GM11168 (cell line): Measurements from ENCODE around the gene INHBA.

Experiments
- in situ Hi-C: fragments of 300-500 bp; cut with MboI; formaldehyde crosslinking; loops from one replicate; pipeline ENCODE4 v1.12.0; 2022; ENCODE audit warnings: low sequenced_read_pairs; ENCODE audit not compliant: unreplicated experiment

Gene INHBA

DNA sequence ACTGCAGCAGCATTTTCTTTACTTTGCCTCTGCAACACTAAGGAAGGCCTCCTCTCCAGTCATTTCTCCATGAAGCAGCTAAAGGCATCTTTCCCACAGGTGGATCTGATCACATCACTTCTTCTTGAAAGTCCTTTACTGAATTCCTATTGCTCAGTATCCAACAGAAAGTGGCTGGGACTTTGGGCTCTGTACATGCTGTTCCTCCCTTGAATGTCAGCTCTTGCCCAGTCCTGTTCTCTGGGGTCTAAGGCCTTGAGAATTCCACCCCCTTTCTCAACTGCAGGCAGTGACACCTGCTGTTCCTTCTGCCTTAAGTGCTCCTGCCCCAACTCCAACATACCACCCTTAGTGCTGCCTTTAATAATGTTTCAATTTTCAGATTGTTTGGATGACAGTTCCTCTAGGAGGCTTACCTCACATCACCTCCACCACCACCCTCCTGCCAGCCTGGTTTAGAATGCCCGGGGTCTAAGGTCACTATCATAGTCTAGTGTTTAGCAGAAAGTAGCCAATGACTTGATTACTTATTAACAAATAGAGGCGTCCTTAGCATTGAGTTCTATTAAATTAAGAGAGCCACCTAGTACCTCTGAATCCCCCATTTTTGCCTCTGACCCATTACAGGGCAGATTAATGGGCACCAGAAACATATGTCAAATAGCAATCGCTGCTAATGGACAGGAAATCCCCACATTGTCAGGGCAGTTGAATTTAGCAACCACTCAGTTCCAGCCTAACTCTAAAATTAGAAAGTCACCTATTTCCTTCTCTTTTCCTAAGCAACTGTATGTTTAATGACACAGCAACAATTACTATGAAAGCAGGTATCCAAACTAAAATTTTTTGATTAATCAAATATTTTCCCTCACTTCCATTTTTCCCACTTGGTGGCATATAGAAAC, 11.4 kb downstream of the INHBA start:
- in situ Hi-C loops = no loop called here

DNA sequence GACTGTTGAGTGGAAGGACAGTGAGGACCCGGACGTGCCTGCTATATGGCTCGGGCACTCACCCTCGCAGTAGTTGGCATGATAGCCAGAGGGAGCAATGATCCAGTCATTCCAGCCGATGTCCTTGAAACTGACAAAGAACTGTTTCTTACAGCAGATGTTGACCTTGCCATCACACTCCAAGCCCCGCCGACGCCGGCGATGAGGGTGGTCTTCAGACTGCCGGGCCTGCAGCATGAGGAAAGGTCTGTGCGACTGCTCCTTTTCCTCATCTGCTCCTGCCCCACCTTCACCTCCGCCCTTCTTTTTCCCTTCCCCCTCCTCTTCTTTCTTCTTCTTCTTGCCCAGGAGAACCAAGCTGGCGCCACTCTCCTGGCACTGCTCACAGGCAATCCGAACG, 13.1 kb downstream of the INHBA start:
- in situ Hi-C loops = no loop called here

DNA sequence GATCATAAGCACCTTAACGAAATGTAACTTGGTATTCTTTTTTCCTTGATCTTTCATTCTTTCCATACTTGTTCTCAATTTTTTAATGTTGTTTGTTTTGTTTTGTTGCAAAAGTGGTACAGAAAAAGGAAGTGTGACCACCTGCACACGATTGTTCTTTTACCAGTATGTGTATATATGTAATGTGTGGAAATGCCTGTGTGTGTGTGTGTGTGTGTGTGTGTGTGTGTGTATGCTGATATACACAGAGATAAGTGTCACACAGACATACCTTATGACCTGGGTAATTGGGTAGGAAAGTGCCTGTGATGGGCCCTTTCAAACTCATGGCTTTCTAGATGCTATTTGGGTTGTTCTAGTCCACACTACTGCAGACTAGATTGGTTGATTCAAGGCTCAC, 14.0 kb downstream of the INHBA start:
- in situ Hi-C loops = no loop called here

DNA sequence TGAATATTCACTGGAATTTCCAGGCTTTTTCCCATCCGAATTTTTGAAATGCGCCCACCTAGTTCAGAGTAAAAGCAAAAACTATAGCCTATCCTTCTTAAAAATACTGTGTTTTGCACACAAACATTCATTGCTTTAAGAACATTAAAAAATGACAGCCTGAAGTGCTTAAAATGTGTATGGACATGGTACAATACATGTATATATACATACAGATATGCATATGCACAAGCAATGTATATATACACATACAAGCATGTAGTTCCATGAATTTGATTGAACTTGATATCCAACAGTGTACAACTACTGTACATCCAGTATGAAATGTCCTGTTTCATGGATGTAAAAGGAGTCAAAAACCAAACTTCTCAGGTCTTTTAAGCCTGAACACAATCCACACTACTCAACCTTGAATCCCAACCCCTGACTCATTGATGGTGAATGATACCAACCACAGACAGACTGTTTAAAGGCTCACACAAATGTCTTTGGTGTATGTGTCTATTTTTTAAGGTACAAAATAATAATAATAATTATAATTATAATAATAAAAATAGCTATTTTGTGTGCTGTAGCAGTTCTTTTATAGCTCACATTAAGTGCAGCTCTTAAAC, 14.8 kb downstream of the INHBA start:
- in situ Hi-C loops = no loop called here

DNA sequence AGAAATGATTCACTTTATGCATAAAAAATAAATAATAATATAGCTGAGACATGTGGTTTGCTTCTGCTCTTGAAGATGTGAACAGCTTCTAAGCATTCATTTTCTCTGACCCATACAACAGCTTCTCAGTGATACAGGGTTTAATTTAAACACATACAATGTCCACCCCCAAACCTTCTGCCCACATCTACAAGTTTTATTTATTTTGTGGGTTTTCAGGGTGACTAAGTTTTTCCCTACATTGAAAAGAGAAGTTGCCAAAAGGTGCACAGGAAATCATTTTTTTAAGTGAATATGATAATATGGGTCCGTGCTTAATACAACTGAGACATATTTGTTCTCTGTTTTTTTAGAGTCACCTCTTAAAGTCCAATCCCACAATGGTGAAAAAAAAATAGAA, 17.2 kb downstream of the INHBA start:
- in situ Hi-C loops = no loop called here

DNA sequence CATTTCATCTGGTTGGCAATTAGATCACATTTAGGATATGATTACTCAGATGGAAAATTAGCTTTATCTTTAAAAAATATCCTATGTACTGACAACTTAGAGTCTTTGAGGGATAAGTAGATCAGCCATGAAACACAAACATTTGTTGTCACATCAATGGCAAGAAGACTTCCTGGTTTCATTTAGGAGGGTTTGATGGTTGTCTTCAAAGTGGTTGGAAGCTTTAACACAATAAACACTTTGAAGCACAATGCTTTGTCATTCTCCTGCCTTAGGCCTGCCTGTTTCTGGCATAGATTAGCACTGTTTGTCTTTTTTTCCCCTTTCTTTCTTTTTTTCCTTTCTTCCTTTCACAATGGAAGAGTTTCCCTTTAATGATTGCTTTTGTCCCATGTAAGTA, 20.5 kb downstream of the INHBA start:
- in situ Hi-C loops = no loop called here

DNA sequence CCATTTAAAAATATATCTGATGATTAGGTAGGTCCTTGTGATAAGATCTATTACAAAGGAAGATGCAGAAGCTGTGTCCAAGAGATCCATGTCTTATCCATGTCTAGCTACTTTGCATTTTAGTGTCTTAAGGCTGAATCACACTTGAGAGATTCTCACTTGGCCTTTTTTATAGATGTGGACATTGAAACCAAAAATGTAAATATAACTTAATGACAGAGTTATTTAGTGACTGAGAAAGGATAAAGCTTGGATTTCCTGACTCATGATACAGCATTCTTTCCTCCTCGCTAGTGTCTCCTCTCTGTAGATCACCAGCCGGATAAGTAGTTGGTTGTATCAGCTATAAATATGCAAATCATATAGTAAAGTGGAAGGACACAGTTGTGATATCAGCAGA, 23.3 kb downstream of the INHBA start:
- in situ Hi-C loops = no loop called here

DNA sequence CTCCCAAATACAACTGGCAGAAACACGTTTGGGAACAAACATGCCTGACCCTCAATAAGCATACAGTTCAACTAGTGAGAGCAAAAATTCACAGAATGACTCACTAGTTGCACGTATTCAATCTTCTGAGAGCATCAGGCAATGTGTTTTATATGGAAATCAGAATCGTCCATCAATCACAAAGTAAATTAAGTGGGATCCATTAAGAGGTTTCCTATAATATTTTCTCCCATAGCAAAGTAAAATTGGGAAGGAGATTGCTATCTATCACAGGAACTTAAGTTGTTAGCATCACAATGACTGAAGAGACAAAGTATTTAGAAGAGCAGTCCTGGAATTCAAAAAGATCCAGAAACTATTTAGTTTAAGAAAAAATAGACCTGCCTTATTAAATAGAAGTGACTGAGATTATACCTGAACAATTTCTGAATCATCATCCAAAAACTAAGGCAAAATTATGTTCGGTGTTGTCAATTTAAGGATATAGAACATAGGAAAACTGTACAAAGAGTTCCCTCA, 28.3 kb downstream of the INHBA start:
- in situ Hi-C loops = no loop called here

DNA sequence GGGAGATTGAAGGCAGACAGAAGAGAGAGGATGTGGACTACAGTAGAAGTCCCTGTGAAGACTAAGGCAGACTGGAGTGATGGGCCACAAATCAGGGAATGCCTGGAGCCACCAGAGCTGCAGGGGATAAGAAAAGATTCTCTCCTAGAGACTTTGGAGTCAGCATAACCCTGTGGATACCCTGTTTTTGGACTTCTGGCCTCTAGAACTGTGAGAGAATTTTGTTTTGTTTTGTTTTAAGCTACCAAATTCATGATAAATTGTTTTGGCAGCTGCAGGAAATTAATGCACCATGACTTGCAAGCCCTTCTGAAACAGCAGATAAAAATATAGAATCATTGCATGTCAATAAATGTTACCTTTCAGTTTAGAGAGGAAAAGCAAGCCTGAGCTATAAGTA, 41.3 kb downstream of the INHBA start:
- in situ Hi-C loops = no loop called here

DNA sequence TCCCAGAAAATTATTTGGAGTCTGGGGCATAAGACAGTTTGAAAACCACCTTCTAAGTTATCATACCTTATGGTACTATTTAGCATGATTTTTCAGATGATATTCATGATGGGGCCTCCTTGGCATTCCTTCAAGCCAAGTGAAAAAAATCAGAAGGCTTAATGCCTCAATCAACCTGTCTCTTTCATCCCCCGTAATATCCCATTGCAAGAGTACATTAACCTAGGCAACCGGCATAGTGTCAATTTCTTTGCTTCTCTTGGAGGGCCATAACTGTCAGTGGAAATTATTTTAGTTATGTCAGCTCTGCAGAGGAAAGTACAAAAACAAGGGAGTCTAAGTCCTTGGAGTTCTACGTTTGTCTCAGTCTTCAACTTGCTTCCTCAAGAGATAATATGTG, 43.4 kb downstream of the INHBA start:
- in situ Hi-C loops = no loop called here

DNA sequence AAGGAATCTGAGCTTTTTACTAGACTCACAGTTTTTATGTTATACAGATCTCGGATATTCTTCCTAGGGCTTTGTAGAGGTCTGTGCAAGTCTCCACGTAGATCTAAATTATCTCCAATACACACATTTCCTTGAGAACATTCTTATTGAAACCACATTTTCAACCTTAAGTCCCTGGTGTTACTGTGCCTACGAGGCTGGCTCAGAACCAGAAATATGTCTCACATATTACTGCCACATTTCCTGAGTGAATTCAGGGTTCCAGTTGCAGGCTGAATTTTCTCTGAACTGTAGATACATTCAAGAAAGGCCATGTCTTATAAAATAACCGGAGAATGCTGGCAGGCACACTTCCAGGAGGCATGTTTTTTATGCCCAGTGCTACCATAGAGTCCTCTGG, 46.5 kb downstream of the INHBA start:
- in situ Hi-C loops = no loop called here

DNA sequence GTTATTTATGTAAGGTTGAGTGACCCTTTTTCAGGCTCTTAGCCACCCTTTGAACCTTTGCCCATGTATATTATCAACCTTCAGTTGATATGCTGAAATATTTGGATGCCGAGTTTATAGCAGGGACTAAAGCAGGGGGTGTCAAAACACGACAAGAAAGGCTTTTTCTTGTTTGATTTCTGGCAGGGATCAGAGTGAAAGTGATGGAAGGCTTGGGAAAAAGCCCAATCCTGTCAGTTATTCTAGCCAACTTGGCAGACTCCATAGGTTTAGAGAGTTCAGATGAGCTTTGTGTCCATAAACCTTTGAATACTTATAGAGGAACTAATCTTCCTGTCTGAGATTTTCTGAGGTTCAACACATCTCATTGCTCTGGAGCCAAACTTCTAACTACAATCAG, 47.5 kb downstream of the INHBA start:
- in situ Hi-C loops = no loop called here

DNA sequence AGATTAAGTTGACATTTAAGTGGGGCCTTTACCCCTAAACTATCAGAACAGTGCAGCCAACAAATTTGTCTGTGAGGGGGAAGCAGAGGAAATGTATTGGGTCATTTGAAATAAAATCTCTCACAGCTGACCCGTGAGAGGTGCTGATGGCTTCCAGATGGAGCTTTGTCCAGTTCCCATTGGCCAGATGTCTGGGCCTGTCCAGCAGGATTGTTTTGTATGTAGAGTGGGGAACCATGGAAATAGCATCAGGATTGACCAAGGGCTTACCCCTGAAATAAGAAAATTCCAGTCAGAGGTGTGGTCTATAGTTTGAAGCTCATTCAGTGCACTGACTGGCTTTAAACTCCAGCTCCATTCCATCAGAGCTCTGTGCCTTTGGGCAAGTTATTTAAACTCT, 50.6 kb downstream of the INHBA start:
- in situ Hi-C loops = no loop called here

DNA sequence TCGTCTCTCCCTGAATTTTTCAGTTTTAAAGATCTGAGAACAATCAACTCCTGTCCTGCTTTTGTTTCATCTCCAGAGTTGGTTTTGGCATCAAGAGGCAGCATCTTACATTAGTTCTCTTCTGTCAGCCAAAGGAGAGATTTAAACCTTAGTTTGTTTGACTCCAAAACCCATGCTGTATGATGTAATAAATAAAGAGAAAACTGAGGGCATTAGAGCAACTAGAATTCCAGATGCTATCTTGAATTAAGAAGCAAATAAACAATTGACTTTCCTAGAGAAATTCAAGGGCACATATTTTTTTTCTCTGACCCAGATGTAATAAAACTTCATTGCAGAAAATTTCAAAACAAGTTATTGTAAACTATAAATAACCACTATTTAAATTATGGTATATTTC, 54.4 kb downstream of the INHBA start:
- in situ Hi-C loops = no loop called here

DNA sequence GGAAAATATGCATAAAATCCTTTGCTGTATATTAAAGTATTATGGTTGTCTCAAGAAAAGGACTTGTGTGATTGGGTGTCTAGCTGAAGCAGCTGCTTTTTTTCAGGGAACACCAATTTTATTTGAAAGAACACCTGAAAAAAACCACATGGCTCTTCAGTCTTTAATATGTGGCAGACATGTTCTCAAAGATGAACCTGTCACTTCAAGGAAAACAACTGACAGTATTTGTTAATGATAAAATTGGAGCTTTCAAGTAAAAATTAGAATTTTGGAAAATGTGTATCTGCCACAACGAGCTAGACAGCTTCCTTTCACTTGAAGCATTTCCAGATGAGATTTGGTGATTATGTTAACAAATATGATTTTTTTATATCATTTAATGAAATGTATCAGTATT, 59.3 kb downstream of the INHBA start:
- in situ Hi-C loops = no loop called here

DNA sequence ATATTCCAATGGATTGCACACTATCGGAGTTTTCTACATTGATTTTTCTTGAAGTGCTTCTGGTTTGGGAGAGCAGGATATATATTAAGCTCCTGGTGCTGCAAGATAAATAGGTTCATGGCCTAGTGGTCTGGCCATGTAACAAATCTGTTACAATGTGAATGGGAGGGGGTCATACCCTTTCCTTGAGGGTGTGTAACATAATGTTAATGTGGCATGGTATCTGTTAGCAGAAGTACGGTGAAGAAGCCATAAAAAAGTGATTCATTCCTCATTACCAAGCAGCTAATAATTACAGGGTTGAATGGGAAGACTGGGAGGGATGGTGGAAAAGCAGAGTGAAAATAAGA, 61.2 kb downstream of the INHBA start:
- in situ Hi-C loops = no loop called here

DNA sequence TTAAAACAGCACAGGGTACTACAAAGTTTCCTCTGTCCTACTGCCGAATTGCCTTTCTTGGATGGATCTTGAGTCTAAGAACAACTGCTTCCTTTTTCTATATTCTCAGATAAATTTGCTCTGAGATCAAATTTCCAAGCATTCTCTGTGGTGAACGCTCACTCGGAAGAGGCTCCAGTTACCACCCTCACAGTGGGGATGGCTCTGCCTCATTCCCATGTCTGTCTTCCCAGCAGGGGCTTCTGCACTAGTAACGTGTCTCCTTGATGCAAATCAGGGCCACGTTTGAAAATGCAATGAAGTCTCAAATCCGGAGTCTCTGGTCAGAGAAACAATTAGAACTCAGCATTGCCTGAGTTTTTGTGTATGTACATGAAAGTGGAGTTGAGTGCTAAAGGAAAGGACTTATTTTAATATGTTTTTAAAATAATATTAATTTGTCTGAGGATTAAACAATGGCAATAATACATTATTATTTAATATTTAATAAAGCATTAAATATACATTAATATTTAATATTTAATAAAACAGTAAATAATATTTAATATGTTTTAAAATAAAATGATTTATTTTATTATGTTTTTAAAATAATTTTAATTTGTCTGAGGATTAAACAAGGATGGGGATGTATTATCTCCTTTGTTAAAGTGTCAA, 61.8 kb downstream of the INHBA start:
- in situ Hi-C loops = no loop called here

DNA sequence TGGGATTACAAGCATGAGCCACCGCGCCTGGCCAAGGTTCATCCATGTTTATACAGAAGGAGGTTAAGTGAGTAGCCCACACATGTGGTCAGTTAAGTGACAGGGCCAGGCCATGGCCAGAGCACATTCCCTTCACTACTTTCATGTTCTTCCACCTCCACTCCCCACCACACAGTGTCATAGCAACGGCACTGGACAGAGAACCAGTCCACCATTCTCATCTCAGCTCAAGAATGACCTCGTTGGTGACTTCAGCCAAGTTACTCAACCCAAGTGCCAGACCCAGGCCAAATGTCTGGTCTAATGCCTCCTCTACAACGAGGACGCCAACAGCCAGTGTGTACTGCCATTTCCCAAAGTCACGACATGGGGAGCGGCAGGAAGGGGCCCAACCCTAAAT, 62.4 kb downstream of the INHBA start:
- in situ Hi-C loops = no loop called here

DNA sequence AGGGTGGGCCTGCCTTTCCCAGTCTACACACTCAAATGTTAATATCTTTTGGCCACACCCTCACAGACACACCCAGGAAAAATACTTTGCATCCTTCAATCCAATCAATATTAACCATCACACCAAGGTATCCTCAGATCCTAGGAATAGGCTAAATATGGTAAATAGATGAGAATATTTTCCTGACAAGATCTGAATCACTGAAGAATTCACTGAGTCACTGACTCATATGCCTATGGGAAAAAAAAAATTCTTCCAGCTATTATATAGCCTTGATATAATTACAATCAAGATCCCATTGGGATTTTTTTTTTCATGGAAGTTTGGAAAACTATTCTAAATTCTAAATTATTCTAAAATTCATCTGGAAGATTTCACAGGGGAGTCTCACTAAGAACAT, 65.8 kb downstream of the INHBA start:
- in situ Hi-C loops = no loop called here
